GM19043 (cell line): Measurements from ENCODE around the gene KCNN3.
"Not testable (repeated sequence)": the region's sequence is repeated elsewhere in the genome, so short reads cannot be mapped to it uniquely, and the experiment has no call there.

Experiments
- ATAC-seq: cut with Tn5 transposase; IDR thresholded peaks from one replicate; pipeline ENCODE4 v1.9.1; 2021; ENCODE audit warnings: low read depth; ENCODE audit not compliant: unreplicated experiment

KCNN3 gene

DNA sequence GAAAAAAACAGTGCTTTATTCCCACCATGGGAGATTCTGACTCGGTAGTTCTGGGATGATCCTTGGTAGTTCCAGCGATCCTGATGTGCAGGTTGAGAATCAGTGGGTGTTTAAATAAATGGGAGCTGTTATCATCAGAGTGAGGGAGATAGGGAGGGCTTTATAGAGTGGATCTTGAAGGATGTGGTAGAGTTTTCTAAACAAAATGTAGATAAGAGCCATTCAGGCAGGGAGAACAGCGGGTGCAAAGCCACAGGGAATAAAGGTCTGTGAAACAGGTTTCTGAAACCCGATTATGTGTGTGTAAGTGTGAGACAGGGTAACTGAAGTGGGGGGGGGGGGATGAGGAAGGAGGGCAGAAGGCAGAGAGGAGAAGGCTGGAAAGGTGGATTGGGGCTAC, 186.3 kb downstream of the KCNN3 start:
- ATAC-seq, result no peak

- ATAC-seq, result no peak
These were observed 187.8 kb downstream of the KCNN3 start for GRCh38 chr1:154682254-154682653.

- not testable (repeated sequence) for ATAC-seq
These were observed 192.2 kb downstream of the KCNN3 start for GRCh38 chr1:154677844-154678243.

- ATAC-seq, result not testable (repeated sequence)
These were observed 193.2 kb downstream of the KCNN3 start for GRCh38 chr1:154676847-154677246.

DNA sequence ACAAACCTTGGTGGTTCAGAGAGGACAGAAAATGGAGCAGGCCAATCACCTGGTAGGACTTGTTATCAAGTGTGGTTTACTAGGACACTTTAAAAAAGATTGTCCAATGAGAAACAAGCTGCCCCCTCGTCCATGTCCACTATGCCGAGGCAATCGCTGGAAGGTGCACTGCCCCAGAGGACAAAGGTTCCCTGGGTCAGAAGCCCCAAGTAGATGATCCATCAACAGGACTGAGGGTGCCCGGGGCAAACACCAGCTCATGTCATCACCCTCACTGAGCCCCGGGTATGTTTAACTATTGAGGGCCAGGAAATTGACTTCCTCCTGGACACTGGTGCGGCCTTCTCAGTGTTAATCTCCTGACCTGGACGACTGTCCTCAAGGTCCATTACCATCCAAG, 195.6 kb downstream of the KCNN3 start:
- not testable (repeated sequence) for ATAC-seq

DNA sequence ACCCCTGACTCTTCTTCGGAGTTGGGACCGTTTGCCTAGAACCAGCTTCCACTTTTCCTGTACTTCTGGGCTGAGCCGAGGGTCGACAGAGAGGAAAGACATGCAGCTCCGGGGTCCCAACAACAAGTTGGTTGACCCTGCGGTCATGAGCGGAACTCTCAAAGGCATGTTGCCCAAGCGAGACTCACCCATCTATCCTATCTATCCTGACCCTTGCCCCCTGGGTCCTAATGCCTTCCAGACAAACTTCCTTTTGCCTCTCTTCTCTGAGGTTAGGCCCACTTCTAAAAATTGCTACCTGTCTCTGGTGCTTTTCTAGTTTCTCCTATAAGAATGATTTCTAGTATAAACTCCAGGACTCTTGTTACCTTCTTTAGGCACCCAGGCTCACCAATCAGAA, 197.8 kb downstream of the KCNN3 start:
- ATAC-seq, result not testable (repeated sequence)

DNA sequence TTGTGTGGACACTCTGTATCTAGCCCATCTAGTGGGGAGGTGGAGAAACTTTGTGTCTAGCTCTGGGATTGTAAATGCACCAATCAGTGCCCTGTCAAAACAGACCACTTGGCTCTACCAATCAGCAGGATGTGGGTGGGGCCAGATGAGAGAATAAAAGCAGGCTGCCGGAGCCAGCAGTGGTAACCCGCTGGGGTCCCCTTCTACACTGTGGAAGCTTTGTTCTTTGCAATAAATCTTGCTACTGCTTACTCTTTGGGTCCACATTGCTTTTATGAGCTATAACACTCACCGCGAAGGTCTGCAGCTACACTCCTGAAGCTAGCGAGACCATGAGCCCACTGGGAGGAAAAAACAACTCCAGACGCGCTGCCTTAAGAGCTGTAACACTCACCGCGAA, 198.7 kb downstream of the KCNN3 start:
- ATAC-seq, result not testable (repeated sequence)

DNA sequence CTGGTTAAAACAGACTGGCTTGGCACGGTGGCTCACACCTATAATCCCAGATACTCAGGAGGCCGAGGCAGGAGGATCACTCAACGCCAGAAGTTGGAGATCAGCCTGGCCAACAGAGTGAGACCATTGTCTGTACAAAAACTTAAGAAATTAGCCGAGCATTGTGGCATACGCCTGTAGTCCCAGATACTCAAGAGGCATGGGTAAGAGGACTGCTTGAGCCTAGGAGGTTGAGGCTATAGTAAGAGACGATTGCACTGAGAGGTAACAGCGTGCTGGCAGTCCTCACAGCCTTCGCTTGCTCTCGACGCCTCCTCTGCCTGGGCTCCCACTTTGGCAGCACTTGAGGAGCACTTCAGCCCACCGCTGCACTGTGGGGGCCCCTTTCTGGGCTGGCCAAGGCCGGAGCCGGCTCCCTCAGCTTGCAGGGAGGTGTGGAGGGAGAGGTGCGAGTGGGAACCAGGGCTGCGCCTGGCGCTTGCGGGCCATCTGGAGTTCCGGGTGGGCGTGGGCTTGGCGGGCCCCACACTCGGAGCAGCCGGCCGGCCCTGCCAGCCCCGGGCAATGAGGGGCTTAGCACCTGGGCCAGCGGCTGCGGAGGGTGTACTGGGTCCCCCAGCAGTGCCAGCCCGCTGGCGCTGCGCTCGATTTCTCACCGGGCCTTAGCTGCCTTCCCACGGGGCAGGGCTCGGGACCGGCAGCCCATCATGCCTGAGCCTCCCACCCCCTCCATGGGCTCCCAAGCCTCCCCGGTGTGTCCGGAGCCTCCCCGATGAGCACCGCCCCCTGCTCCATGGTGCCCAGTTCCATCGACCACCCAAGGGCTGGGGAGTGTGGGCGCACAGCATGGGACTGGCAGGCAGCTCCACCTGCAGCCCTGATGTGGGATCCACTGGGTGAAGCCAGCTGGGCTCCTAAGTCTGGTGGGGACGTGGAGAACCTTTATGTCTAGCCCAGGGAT, 199.5 kb downstream of the KCNN3 start:
- not testable (repeated sequence) for ATAC-seq

GRCh38 chr1:154669464-154670282, 200.4 kb downstream of the KCNN3 start:
- no peak for ATAC-seq

- no peak for ATAC-seq
These were observed 203.9 kb downstream of the KCNN3 start for GRCh38 chr1:154666051-154666790.

- no peak for ATAC-seq
These were observed 205.6 kb downstream of the KCNN3 start for GRCh38 chr1:154664331-154665002.

- no peak for ATAC-seq
These were observed 206.5 kb downstream of the KCNN3 start for GRCh38 chr1:154663471-154664060.

- no peak for ATAC-seq
These were observed 209.0 kb downstream of the KCNN3 start for GRCh38 chr1:154661110-154661509.

GRCh38 chr1:154659823-154660592, 210.1 kb downstream of the KCNN3 start:
- no peak for ATAC-seq

- ATAC-seq, result no peak
These were observed 212.5 kb downstream of the KCNN3 start for GRCh38 chr1:154657556-154657955.

DNA sequence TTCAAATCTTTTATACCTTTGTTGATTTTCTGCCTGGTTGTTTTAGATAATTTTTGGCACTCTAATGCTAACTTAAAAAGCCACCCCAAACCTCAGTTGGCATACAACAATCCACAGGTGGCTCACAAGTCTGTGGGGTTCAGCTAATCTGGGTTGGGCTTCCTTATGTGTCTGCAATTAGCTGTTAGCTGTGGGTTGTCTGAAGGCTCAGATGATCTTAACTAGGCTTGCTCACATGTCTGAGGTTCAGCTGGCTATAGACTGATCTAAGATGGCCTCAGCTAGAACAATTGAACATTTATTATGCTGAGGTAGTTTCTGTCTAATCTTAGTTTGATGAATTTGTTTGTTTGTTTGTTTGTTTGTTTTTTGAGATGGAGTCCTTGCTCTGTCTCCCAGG, 217.2 kb downstream of the KCNN3 start:
- ATAC-seq, result no peak
